ENCODE measurements around the gene R3HDM1.
"Not testable (repeated sequence)": the region's sequence is repeated elsewhere in the genome, so short reads cannot be mapped to it uniquely, and the experiment has no call there.

R3HDM1 gene

GRCh38 chr2:135581282-135581681 is 50.0 kb downstream of the R3HDM1 start:
- DNase-seq, result no peak

- DNase-seq, result no peak
Observed at GRCh38 chr2:135582383-135582782, 51.1 kb downstream of the R3HDM1 start.

- no peak for DNase-seq
Observed at GRCh38 chr2:135585586-135585985, 54.3 kb downstream of the R3HDM1 start.

DNA sequence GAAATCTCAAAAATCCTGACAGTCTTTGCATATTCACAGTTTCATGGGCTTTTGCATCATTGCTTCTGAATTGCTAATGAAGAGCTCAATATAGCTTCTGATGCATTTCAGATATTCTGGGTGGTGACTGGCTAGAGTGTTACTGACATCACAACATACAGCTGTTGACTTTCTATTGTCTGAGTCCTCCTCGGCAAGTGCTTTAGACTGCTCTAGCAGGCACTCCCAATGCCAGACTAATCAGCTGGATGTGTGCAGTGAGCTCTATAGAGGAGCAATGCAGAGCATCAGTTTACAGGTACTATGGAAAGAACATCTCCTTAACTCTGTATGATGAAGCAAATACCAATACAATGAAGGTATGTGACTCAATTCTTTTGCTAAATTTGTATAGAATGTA is 54.9 kb downstream of the R3HDM1 start:
- DNase-seq, result no peak

GRCh38 chr2:135587958-135588357 is 56.7 kb downstream of the R3HDM1 start:
- DNase-seq, result no peak

GRCh38 chr2:135590619-135591260 is 59.5 kb downstream of the R3HDM1 start:
- DNase-seq, result no peak

GRCh38 chr2:135600915-135601314 is 69.6 kb downstream of the R3HDM1 start:
- DNase-seq, result no peak

GRCh38 chr2:135603543-135603942 is 72.3 kb downstream of the R3HDM1 start:
- DNase-seq, result no peak

GRCh38 chr2:135607561-135607960 is 76.3 kb downstream of the R3HDM1 start:
- no peak for DNase-seq

DNA sequence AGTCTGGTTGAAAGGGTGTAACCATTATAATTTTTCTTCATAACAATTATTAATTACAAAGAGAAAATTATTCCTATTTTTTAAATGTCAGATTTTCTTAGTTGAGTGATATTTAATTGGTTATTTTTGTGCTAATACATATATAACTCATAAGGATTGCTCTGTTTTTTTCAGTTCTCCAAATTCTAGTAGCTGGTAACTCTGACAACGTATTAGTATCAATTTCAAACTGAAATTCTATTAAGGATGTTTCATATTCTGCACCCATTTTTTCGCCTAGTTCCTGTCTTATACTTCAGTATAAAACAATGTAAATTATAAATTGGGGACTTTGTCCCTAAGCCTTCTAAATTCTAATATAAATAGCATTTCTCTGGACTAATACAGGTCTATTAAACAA is 81.0 kb downstream of the R3HDM1 start:
- no peak for DNase-seq

GRCh38 chr2:135615404-135615803 is 84.1 kb downstream of the R3HDM1 start:
- DNase-seq, result no peak

DNA sequence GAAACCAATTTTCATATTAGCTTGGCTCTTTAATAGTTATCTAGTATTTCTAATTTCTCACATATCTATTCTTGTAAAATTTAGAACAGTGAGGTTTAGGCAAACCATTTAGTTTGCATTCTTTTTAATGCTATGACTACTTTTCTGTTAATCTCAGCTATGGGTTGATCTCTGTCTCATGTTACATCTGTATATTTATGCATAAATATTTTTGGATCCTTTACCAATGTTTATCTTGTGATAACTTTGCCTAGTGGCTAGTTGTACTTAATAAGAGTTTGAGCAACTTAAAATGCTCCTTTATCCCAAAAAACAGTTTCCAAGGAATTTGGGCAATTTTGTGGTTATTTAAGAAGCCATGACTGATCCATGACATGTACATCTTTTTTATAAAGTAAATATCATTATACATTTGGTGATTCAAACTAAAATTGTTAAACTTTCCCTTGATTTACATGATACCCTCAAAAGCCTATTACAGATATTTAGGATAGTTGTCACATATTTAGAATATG is 86.3 kb downstream of the R3HDM1 start:
- DNase-seq, result no peak

DNA sequence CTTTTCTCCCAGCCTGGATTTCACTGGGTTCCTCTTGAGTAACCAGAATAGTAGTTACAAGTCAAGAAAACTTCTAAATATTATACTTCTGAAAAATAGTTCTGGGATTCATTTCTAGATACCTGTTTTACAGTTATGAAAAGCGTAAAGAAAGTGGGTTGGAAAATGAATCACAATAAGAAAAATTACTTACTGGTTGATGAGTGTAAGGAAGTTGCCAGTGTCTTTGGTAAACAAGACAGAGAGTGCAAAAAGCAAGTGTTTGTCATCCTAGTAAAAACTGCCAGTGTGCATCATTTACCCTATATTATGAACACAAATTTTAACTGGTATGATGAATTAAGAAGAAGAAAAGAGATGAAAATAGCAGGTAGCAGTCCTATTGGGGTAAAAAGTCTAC is 88.9 kb downstream of the R3HDM1 start:
- no peak for DNase-seq

DNA sequence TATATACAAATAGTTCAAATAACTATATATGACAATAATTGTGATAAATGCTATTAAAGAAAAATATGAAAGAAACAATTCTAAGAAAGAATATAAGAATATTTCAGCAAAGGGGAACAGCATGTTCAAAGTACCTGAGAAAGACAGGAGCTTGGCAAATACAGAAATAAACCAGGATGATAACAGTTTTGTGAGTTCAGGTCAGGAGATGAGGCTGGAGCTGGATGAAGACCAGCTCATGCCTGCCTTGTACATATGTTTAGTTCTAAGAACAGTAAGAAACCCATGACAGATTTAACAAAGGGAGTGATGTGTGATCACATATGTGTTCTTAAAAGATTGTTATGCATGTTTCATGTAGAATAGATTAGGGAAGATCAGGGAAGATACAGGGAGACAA is 98.2 kb downstream of the R3HDM1 start:
- no peak for DNase-seq

- DNase-seq, result not testable (repeated sequence)
Observed at GRCh38 chr2:135630034-135630433, 98.8 kb downstream of the R3HDM1 start.

DNA sequence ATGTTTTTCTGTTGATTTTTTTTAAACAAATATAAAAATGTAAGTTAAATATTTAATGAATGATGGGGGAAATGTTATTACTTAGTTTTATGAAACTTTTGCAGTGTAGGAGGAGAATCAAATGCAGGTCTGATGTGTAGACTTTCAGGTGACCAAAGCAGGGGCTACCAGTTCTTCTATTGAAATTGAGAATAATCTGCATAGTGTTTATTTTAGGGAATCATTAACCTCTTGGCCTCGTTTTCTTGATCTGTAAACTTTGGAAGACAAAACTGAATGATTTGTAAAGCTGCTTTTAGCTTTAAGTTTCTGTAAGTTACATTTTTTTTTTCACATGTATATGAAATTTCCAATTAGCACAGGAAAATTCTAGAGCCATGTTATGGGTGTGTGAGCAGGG is 99.2 kb downstream of the R3HDM1 start:
- no peak for DNase-seq

DNA sequence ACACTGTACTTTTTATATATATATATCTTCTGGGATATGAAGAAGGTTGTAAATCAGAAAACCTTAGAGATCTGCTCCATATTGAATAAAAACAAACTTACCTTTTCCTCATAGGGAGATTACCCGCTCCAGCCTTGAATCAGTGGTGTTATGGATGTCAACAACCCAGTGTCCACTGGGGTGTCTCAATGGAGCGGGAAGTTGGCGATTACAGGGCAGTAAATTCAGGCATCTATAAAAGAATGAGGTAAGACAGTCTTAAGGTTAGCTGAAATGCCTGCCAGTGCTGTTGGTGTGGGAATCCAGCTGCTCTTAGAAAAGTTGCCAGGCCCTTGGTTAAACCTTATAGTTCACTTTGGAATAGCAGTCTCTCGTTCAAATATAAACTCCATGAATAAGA is 102.3 kb downstream of the R3HDM1 start:
- no peak for DNase-seq

- no peak for DNase-seq
Observed at GRCh38 chr2:135635212-135635835, 104.0 kb downstream of the R3HDM1 start.

GRCh38 chr2:135636982-135637381 is 105.7 kb downstream of the R3HDM1 start:
- no peak for DNase-seq

GRCh38 chr2:135637456-135638087 is 106.3 kb downstream of the R3HDM1 start:
- DNase-seq, result no peak

GRCh38 chr2:135638825-135639224 is 107.5 kb downstream of the R3HDM1 start:
- no peak for DNase-seq

DNA sequence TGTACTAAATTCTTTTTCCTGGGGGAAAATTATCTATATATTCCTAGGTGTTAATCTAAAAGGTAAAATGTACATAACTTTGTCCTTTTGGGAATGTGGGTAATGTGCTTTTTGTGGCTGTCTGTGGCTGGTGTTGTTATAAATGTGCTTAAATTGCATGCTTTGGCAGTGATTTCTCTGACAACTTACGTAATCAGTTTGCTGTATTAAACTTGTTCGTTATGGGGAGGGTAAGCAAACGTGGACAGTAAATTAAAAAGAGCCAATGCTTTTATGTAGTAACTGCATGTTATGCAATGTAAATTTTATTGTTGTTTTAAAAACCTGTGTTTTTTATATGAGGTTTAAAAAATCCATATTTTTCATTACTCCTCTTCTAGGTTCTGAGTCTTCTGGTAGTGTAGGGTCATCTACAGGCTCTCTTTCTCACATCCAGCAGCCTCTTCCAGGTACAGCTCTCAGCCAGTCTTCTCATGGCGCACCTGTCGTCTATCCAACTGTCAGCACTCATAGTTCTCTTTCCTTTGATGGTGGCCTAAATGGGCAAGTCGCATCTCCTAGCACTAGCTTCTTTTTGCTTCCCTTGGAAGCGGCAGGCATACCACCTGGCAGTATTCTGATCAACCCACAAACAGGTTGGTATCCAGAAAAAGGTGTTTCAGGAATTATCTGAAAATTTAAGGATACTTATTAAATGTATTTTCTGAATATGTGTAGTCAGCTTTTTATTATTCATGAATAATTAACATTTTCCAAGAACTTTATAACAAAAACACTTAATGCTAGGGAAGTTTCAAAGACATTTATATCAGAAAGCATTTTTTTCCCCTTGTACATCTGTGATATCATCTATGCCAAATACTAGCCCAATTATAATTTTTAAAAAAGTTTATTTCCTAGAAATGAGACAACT is 110.1 kb downstream of the R3HDM1 start:
- no peak for DNase-seq
